Transverse colon (tissue), 4 donors: ENCODE data around the gene VAPA. TPM values are rescaled to one million over a fixed set of nuclear protein-coding genes. Genes with fewer than 3 reads are reported as not detected.

Experiments
- DNase-seq: peaks from one replicate; pipeline ENCODE4 v3.0.0-alpha.2; 2019
- H3K27ac ChIP-seq, 4 donors: fragments of 200-600 bp; sonication (generic); 2 replicates each; pipeline ENCODE4 v1.5.1; 2016 to 2018; ENCODE audit warnings: inconsistent platforms in 4 of 4
- H3K27me3 ChIP-seq: fragments of 200-600 bp; sonication (generic); 2 replicates; pipeline ENCODE4 v1.5.1; 2017; ENCODE audit warnings: inconsistent platforms
- H3K36me3 ChIP-seq, 4 donors: fragments of 200-600 bp; sonication (generic); 2 replicates each; pipeline ENCODE4 v1.5.1; 2017 to 2019; ENCODE audit warnings: inconsistent platforms in 4 of 4
- H3K4me1 ChIP-seq, 4 donors: fragments of 200-600 bp; sonication (generic); 2 replicates each; pipeline ENCODE4 v1.5.1; 2017 to 2020; ENCODE audit warnings: inconsistent platforms in 4 of 4
- H3K4me3 ChIP-seq, 4 donors: fragments of 200-600 bp; sonication (generic); 1 replicate in 1 of 4; 2 replicates in 3 of 4; pipeline versions ENCODE4 v1.5.1 to v1.6.1; 2017 to 2019; ENCODE audit warnings: inconsistent platforms in 4 of 4
- H3K9me3 ChIP-seq, 2 donors: fragments of 200-600 bp; sonication (generic); 2 replicates each; pipeline ENCODE4 v1.5.1; 2017 to 2019; ENCODE audit warnings: inconsistent platforms in 2 of 2
- EP300 ChIP-seq: sonication (generic); formaldehyde crosslinking; IDR thresholded peaks from one replicate; pipeline ENCODE4 v1.6.1; 2017; ENCODE audit warnings: antibody characterized with exemption, low read depth
- POLR2A ChIP-seq: fragments of 450-650 bp; IDR thresholded peaks from one replicate; pipeline ENCODE4 v1.6.1; 2016; ENCODE audit warnings: antibody characterized with exemption, mild to moderate bottlenecking, moderate library complexity
- POLR2AphosphoS5 ChIP-seq, 3 donors: sonication (generic); formaldehyde crosslinking; IDR thresholded peaks; one replicate each; pipeline ENCODE4 v1.6.1; 2016; ENCODE audit warnings: antibody characterized with exemption in 3 of 3
- WGBS, 2 donors: methylation state at CpG; one replicate each; pipeline ENCODE4 v1.1.5; 2018; ENCODE audit warnings: low coverage in 1 of 2; 5-methylcytosine and 5-hydroxymethylcytosine counted together
- in situ Hi-C, 4 donors: fragments of 200-750 bp; cut with MboI; loops; one replicate each; pipeline versions ENCODE4 v1.15.0 to v1.15.1; 2017; ENCODE audit warnings: low sequenced_read_pairs in 3 of 4, low pct_ligation_motif_present in 1 of 4, low pct_unique_long_range_greater_than_20kb in 1 of 4
- intact Hi-C: fragments of 100-400 bp; cut with DNase I; formaldehyde crosslinking; loops from one replicate; pipeline ENCODE4 v1.15.1; 2023; ENCODE audit warnings: low total_unique reads
- small RNA-seq, 4 donors: library from RNA; depleted of rRNA; stranded (forward); fragments of <200 nt; gene quantifications; one replicate each; pipeline ENCODE3, GENCODE V24; 2016
- total RNA-seq, 4 donors: library from RNA; depleted of rRNA; stranded (reverse); fragments of >200 nt; gene quantifications; one replicate each; pipeline ENCODE4 v1.1.0, GENCODE V29; 2016
- TF ChIP-seq, protein P1 (sequence below), 5 experiments: fragments of 200-600 bp in 3 of 5; fragments of 450-650 bp in 2 of 5; sonication (generic) in 3 of 5; IDR thresholded peaks; 1 replicate in 2 of 5; 2 replicates in 3 of 5; pipeline ENCODE4 v1.5.1; 2016 to 2017; ENCODE audit warnings: antibody characterized with exemption in 5 of 5, inconsistent platforms in 3 of 5, mild to moderate bottlenecking in 2 of 5, moderate library complexity in 1 of 5

VAPA gene
- total RNA-seq, 4 donors from 2014 or later = 110 to 322 (median 213) TPM

- Histone ChIP-seq H3K4me3 (no peak overlapping the region), H3K36me3 (no peaks in the 10 kb centered on the region), H3K9me3 (no peaks in the 10 kb centered on the region), H3K27ac (no peak overlapping the region), H3K27me3 (no peaks in the 10 kb centered on the region), H3K4me1 (peaks cover 6 to 15% (median 12%) of the 10 kb centered on the region in 4 donors)
- 75 to 100% methylated on average over 1 to 4 of the region's 4 CpGs for WGBS, 2 donors
- no peak for DNase-seq
- in situ Hi-C loops = no loop called here
- intact Hi-C loops = no loop called here
- TF ChIP-seq EP300 (no peak), POLR2A (no peak), POLR2AphosphoS5 (IDR thresholded peaks at IDR 0.05) (no peak)
- TF ChIP-seq, protein P1, sequence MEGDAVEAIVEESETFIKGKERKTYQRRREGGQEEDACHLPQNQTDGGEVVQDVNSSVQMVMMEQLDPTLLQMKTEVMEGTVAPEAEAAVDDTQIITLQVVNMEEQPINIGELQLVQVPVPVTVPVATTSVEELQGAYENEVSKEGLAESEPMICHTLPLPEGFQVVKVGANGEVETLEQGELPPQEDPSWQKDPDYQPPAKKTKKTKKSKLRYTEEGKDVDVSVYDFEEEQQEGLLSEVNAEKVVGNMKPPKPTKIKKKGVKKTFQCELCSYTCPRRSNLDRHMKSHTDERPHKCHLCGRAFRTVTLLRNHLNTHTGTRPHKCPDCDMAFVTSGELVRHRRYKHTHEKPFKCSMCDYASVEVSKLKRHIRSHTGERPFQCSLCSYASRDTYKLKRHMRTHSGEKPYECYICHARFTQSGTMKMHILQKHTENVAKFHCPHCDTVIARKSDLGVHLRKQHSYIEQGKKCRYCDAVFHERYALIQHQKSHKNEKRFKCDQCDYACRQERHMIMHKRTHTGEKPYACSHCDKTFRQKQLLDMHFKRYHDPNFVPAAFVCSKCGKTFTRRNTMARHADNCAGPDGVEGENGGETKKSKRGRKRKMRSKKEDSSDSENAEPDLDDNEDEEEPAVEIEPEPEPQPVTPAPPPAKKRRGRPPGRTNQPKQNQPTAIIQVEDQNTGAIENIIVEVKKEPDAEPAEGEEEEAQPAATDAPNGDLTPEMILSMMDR (IDR thresholded peaks at IDR 0.05) = peak in 1 of 5 experiments; percentile 10
These were observed 92.6 kb downstream of the VAPA start for GRCh38 chr18:10006311-10006893.

DNA sequence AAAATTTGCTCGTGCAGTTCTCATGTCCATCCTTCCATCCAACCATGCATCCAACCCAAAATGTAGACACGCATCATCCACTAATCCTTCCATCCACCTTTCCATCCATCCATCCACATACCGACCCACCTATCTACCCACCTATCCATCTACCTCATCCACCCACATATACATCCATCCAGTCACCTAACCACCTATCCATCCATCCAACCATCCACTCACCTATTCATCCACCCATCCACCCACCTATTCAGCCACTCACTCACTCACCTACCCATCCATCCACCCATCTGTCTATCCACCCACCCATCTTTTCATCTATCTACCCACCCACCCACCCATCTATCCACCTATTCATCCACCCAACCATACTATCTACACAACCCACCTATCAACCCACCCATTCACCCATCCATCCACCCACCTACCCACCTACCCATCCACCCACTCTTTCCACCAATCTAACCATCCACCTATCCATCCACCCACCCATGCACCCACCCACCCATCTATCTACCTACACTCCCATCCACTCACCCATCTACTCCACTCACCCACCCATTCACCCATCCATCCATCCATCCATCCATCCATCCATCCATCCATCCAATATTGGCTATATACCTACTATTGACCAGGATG, 94.3 kb downstream of the VAPA start:
- Histone ChIP-seq H3K36me3 (no peaks in the 10 kb centered on the region), H3K4me3 (no peak overlapping the region), H3K9me3 (no peaks in the 10 kb centered on the region), H3K27me3 (no peaks in the 10 kb centered on the region), H3K27ac (no peak overlapping the region), H3K4me1 (peaks cover 8 to 17% (median 14%) of the 10 kb centered on the region in 4 donors)
- no peak for DNase-seq
- in situ Hi-C loops (no loop called here), intact Hi-C loops (no loop called here)
- WGBS, 2 donors = 95% methylated on average over 3 of the region's 3 CpGs
- TF ChIP-seq, protein P1 (IDR thresholded peaks at IDR 0.05) = no peak
- no peak for TF ChIP-seq POLR2AphosphoS5 (IDR thresholded peaks at IDR 0.05)
- no peak for TF ChIP-seq POLR2A
- TF ChIP-seq EP300 = no peak

Small RNA genes lying within 50 kb of the gene (small RNA-seq; reads per million reads assigned to genes)
- 0.83 to 5.5 (median 2.5) reads per million in 4 donors for gene RNA5SP450

Other genes with a start within 250 kb of the VAPA start
- 10 to 100 TPM; 13.1 to 18.4 (median 16.9) TPM for gene RAB31, start 205.7 kb upstream of the VAPA start, total RNA-seq
- gene TXNDC2, start 28.0 kb upstream of the VAPA start, total RNA-seq = under 1 TPM in 1 of 4 donors, not detected in 3; 0.27 TPM